ENCODE data around the gene NDUFB8.

DNA sequence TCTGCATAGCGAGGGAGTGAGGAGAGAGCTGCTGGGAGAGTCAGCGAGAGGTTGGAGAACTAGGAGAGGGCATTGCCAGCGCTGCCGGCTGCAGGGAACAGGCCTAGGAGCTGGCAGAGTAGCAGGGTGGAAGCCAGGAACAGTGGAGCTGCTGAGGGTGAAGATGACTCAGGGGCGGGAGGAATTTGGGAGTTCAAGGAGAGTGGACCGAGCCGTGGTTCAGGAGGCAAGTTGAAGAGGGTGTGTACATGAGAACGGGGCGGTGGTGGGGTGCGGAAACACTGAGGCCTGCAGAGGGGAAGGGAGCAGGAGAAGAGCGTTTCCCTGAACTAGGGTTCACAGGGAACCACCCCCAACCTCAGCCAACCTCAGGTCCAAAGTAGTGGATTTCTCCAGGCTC, 37.6 kb upstream of the NDUFB8 start:
- TF ChIP-seq, protein P1, sequence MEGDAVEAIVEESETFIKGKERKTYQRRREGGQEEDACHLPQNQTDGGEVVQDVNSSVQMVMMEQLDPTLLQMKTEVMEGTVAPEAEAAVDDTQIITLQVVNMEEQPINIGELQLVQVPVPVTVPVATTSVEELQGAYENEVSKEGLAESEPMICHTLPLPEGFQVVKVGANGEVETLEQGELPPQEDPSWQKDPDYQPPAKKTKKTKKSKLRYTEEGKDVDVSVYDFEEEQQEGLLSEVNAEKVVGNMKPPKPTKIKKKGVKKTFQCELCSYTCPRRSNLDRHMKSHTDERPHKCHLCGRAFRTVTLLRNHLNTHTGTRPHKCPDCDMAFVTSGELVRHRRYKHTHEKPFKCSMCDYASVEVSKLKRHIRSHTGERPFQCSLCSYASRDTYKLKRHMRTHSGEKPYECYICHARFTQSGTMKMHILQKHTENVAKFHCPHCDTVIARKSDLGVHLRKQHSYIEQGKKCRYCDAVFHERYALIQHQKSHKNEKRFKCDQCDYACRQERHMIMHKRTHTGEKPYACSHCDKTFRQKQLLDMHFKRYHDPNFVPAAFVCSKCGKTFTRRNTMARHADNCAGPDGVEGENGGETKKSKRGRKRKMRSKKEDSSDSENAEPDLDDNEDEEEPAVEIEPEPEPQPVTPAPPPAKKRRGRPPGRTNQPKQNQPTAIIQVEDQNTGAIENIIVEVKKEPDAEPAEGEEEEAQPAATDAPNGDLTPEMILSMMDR (IDR thresholded peaks at IDR 0.05; ENCODE audit: insufficient read depth, low read length, poor library complexity, severe bottlenecking) = no peak
- no peak for TF ChIP-seq EZH2phosphoT487 (conservative IDR thresholded peaks at IDR 0.05; ENCODE audit: low read length)
